HEK293 (cell line): Measurements from ENCODE around the gene FOXP1.

Source experiments
- YY1 ChIP-seq: fragments of 450-650 bp; formaldehyde crosslinking; IDR thresholded peaks from 2 replicates; pipeline ENCODE4 v1.5.1; 2018; ENCODE audit warnings: missing biosample characterization, missing genetic modification characterization
- TF ChIP-seq, protein P1 (sequence below): fragments of 450-650 bp; formaldehyde crosslinking; IDR thresholded peaks from 2 replicates; pipeline ENCODE4 v1.5.1; 2016; ENCODE audit warnings: missing biosample characterization, missing genetic modification characterization, low read depth

DNA sequence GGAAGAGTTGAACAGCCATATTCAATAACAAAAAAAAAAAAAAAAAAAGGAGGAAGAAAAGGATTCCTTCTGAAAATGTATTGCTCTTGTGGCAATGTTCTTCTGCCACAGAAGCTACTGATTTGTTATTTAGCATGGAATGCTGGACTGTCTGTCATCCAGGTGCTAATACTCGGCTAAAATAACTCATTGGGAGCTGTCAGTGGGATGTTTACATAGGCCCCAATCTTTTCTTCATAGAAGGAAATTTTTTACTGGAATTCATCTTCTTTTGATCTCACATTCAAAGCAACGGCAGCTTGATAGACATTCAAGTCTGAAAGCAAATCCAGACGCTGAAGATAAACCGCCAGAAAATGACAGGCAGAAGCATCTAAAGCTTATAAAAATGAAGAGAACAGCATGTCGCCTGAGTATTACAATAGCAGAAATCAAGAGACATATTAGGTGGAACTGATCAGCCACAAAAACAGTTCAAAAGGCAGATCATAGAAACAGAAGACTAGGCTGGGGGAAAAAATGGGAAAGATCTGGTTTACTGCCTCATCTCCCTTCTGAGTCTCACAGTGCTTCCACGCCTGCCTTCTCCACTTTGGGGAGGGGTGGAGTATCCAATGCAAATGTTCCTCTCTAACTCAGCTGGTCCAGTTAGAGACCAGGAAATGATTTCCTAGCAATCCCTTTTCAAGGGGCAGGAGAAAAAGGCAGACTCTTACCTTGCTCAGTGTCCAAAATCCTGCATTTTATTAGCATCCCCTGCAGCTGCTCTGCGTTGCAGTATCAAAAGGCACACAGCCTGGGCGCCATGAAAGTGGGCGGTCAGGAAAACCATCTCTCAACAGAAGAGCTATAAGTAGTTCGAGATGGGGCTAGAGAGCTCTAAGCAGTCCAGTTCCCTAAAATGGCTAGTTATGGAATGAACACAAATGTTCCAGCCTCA is 451.9 kb downstream of the FOXP1 start:
- TF ChIP-seq YY1 (tag by site-specific recombination): no peak
- TF ChIP-seq, protein P1, sequence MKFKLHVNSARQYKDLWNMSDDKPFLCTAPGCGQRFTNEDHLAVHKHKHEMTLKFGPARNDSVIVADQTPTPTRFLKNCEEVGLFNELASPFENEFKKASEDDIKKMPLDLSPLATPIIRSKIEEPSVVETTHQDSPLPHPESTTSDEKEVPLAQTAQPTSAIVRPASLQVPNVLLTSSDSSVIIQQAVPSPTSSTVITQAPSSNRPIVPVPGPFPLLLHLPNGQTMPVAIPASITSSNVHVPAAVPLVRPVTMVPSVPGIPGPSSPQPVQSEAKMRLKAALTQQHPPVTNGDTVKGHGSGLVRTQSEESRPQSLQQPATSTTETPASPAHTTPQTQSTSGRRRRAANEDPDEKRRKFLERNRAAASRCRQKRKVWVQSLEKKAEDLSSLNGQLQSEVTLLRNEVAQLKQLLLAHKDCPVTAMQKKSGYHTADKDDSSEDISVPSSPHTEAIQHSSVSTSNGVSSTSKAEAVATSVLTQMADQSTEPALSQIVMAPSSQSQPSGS (tag by site-specific recombination): no peak
